Midbrain (tissue), 1 donor: Measurements from ENCODE around the gene ALPK1.
"Not testable (repeated sequence)": the region's sequence is repeated elsewhere in the genome, so short reads cannot be mapped to it uniquely, and the experiment has no call there.

Experiments
- DNase-seq: peaks from one replicate; lab custom pipeline; 2025; lab: John Stamatoyannopoulos, UW

Gene ALPK1

GRCh38 chr4:112378858-112379257 is 81.7 kb downstream of the ALPK1 start:
- DNase-seq = no peak

GRCh38 chr4:112379306-112379705 is 82.1 kb downstream of the ALPK1 start:
- DNase-seq = no peak

GRCh38 chr4:112381996-112382692 is 85.0 kb downstream of the ALPK1 start:
- DNase-seq = no peak

- DNase-seq = no peak
Measured at GRCh38 chr4:112386071-112386470, 88.9 kb downstream of the ALPK1 start.

- DNase-seq = no peak
Measured at GRCh38 chr4:112402098-112402497, 104.9 kb downstream of the ALPK1 start.

GRCh38 chr4:112403101-112403945 is 106.2 kb downstream of the ALPK1 start:
- peak; percentile 42 for DNase-seq

- no peak for DNase-seq
Measured at GRCh38 chr4:112410364-112410763, 113.2 kb downstream of the ALPK1 start.

- DNase-seq = no peak
Measured at GRCh38 chr4:112410804-112411203, 113.6 kb downstream of the ALPK1 start.

- DNase-seq = no peak
Measured at GRCh38 chr4:112411781-112412550, 114.8 kb downstream of the ALPK1 start.

- no peak for DNase-seq
Measured at GRCh38 chr4:112416464-112416863, 119.3 kb downstream of the ALPK1 start.

GRCh38 chr4:112418092-112418491 is 120.9 kb downstream of the ALPK1 start:
- DNase-seq = no peak

GRCh38 chr4:112421911-112422310 is 124.7 kb downstream of the ALPK1 start:
- DNase-seq = no peak

- DNase-seq = no peak
Measured at GRCh38 chr4:112422644-112423043, 125.5 kb downstream of the ALPK1 start.

- no peak for DNase-seq
Measured at GRCh38 chr4:112423591-112423990, 126.4 kb downstream of the ALPK1 start.

- DNase-seq = no peak
Measured at GRCh38 chr4:112425823-112426222, 128.7 kb downstream of the ALPK1 start.

GRCh38 chr4:112426416-112426815 is 129.2 kb downstream of the ALPK1 start:
- DNase-seq = no peak

- no peak for DNase-seq
Measured at GRCh38 chr4:112431158-112431557, 134.0 kb downstream of the ALPK1 start.

GRCh38 chr4:112436987-112437386 is 139.8 kb downstream of the ALPK1 start:
- no peak for DNase-seq

- not testable (repeated sequence) for DNase-seq
Measured at GRCh38 chr4:112442226-112442625, 145.1 kb downstream of the ALPK1 start.

- no peak for DNase-seq
Measured at GRCh38 chr4:112448306-112449132, 151.3 kb downstream of the ALPK1 start.

GRCh38 chr4:112449708-112450107 is 152.5 kb downstream of the ALPK1 start:
- no peak for DNase-seq

GRCh38 chr4:112451104-112451503 is 153.9 kb downstream of the ALPK1 start:
- no peak for DNase-seq
